HG02840 (cell line): ENCODE measurements around the gene RLBP1.
A peak's percentile ranks its signal among the peaks of the same experiment; 100 is the strongest.

Experiments used
- ATAC-seq: cut with Tn5 transposase; IDR thresholded peaks from one replicate; pipeline ENCODE4 v1.9.1; 2021; ENCODE audit warnings: mild to moderate bottlenecking, moderate library complexity, moderate number of reproducible peaks; ENCODE audit not compliant: unreplicated experiment, low FRiP score

The RLBP1 gene

DNA sequence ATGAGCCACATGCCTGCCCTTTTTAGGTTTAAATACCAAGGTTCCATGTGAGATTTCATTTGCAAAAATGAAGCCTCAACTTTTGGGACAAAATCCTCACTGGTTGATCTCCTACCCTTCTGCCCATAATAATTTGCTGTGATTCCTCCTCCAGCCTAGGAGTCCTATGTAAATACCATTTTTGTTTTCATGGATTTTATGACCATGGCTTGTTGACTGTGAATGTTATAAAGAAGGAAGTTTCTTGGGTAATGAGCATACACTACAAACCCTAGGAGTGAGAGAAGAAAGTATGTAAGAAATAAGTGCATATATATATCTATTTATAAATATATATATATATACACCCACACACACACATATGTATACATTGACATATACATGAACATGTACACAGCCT is 13.1 kb downstream of the RLBP1 start:
- ATAC-seq: no peak

DNA sequence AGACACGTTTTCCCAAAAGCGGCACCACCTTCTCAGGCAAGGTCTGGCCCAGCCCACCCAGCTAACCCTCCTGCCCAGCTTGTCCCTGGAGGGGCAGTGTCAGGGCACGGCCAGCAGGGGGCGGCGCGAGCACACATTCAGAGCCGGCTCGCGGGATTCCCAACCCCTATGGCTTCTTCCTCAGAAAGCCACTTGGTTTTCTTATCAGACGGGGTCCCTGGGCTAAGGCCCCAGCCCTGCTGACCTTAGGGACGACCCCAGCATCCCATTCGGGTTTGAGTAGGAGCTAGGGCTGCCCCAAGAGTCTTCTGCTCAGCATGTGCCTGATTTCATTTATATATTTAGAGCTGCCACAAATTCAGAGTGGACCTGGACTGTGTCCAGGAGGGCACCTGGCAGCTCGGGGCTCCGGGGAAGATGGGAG is 14.5 kb downstream of the RLBP1 start:
- ATAC-seq: peak; percentile 65

DNA sequence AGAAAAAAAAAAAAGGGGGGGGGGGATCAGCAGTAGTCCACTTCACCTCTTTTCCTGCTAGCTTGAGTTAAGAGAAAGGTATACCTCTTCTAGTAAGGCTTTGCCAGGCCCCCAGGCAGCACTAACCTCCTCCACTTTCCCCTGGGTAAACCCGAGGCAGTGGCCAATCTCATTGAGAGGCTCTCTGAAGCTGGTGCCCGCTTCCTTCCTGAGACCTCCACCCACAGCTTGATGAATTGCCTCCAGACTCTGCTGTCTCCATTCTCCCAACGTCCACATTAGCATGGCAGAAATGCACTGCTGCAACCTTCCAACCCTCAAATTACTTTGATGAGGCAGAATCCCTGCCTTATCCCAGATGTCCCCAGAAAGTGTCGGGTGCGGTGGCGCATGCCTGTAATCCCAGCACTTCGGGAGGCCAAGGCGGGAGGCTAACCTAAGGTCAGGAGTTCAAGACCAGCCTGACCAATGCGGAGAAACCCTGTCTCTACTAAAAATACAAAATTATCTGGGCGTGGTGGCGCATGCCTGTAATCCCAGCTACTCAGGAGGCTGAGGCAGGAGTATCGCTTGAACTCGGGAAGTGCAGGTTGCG is 15.3 kb downstream of the RLBP1 start:
- ATAC-seq: no peak

DNA sequence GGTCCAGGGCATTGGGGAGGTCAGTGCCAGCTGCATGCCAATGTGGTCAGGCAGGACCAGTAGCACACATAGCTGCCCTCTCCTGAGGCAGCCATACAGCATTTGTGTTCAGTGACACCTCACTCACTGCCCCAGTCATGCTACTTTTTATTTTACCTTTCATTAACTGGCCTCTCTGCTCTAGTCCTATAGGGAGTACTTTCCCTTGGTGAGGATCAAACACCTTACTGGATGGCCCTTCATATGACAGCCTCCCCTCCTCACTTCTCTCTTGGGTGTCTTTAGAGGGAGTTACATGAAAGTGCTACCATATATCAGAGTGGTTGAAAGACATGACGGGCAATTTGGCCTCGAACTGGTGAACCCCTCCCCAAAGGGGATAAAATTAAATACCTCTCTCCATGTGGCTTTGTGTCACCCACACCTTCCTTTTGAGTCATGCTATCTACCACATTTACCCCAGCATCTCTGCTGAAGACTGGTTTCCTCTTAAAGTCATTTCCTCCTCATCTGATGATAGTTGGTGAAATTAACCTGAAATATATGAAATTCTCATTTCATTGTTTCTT is 17.6 kb downstream of the RLBP1 start:
- ATAC-seq: no peak

DNA sequence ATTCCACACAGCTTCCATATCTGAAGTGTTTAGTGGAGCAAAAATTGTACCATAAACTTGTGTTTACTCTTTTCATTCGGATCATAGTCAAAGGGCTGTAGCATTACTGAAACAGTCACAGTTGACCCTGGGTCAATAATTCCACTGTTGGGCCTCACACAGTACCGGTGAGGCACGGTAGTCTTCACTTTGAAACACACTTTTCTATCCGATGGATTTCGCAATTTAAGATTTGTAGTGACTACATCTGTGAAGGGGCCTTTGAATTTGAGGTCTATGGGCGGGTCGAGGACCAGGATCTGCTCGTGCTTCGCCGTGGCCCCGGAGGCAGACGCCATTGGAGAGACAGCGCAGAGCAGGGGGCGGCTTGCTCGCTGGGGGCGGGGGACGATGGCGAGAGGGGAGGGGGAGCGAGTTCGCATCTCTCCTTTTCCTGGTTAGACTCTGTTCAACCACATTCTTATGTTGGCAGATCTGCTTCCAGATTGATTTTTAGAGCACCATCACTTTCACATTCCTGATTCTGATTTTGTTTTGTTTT is 19.8 kb downstream of the RLBP1 start:
- no peak for ATAC-seq

GRCh38 chr15:89200182-89200581 is 21.2 kb downstream of the RLBP1 start:
- ATAC-seq: no peak

GRCh38 chr15:89199746-89200145 is 21.6 kb downstream of the RLBP1 start:
- no peak for ATAC-seq

GRCh38 chr15:89198934-89199333 is 22.4 kb downstream of the RLBP1 start:
- no peak for ATAC-seq

- no peak for ATAC-seq
Measured at GRCh38 chr15:89198196-89198595, 23.2 kb downstream of the RLBP1 start.

- no peak for ATAC-seq
Measured at GRCh38 chr15:89197503-89197971, 23.8 kb downstream of the RLBP1 start.

GRCh38 chr15:89196994-89197393 is 24.4 kb downstream of the RLBP1 start:
- no peak for ATAC-seq

DNA sequence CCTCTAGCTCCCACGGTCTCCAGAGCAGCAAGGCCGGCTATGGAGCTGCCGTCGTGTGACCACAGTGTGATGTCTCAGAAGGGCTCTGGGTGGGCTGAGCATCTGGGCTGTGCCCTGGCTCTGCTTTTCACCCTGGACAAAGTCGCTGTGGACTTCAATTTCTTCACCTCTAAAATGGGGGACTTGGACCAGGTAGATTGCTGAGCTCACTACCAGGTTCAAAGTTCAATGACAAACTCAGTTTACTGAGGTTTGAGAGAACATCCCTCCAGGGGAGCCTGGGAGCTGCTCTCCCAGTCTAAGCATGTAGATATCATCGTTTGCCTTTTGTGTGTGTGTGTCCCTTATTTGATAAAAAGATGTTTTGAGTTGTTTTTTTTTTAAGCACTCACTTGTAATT is 25.1 kb downstream of the RLBP1 start:
- ATAC-seq: no peak

DNA sequence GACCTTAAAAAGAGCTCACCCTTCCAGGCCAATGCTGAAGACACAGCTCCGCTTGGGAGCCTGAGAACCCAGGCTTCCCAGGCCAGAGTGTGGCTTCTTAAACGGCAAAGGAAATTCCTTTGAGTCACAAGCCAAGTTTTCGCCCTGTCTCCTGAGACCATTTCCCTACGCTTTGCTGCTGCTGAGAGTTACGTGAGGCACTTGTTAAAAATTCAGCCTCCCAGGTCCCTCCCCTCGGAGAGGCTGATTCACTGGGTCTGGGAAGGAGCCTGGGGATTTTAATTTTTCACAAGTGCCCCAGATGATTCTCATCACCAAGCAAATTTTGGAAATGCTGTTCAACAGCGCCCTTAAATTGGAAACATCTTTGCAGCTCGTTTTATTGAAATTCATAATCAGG is 25.5 kb downstream of the RLBP1 start:
- ATAC-seq: no peak

DNA sequence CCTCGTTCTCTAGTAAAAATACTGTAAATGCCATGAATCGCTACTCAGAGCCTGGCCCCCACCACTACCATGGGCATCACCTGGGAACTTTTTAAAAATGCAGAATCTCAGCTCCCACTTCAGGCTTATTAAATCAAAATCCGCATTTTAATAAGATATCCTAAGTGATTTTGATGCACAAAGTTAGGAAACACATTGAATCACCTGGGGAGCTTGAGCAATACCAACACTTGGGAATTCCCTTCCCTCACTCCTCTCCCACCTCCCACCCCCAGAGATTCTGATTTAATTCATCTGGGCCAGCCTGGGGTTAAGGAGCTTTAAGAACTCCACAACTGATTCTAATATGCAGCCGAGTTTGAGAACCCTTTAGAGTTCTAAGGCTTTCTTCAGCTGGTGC is 26.8 kb downstream of the RLBP1 start:
- no peak for ATAC-seq

- no peak for ATAC-seq
Measured at GRCh38 chr15:89192766-89193165, 28.6 kb downstream of the RLBP1 start.

GRCh38 chr15:89192136-89192535 is 29.2 kb downstream of the RLBP1 start:
- ATAC-seq: no peak

DNA sequence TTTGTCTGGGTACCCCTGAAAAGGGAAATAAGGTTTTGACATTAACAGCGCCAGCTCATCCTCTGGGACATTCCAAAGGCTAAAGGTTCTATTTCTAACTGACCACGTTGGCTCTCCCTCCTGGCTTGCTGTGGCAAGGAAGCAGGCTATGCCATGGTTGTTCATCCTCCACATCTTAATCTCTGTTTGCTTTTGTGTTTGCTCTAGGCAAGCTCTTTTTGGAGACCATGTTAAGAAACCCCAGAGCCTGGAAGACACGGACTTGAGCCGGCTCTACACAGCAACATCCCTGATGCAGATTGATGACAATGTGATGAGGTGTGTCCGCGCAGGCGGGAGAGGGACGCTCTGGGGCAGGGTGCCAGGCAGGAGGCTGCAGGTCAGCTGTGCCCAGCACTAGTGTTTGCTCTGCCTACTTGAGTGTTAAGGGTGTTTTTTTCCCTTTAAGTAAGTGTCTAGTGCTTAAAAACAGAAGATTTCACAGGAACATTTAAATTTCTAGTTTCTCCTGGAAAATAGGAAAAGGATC is 33.3 kb downstream of the RLBP1 start:
- no peak for ATAC-seq

GRCh38 chr15:89187301-89187985 is 33.9 kb downstream of the RLBP1 start:
- no peak for ATAC-seq

DNA sequence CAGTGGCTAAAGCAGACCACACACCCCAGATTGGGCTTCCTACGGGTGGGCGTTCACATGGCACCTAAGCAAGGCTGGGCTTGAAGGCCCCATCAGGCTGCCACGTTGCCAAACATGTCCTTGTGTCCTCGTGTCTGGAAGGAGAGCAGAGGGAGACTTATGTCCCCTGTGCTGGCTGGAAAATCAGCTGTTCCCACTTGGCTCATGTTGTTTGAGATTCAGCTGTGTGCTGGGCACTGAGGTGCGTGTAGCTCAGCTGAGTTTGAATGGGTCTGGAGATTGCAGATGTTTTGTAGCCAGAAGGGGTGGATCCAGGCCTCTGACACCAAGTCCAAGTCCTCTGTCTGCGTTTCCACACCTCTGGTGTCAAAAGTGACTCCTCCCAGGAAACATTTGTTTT is 34.6 kb downstream of the RLBP1 start:
- ATAC-seq: no peak

DNA sequence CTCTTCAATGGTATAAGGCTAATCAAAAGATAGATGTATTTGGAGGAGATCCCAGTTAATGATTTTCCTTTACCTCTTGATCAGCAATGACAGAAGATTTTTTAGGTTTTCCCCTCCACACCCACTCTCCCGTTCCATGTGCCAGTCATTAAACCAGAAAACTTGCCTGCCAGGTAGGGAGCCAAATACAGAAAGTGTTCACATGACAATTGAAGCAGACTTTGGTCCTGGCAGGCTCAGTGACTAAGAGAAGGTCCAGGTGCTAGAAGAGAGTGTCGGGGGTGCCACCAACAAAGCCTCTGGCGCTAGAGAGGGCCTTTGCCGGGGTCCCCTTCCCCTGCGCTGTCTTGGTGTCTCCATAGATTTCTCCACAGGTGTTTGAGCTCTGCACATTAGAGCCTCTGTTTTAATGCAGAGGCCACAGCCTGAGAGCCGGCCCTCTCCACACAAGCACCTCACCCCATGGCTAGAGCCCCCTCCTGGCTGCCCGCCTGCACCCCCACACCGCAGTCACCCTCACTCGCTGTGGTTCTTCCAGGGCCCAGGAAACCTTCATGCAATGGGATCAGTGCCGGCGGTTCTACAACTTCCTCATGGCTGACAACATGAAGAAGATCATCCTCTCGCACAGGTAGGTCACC is 36.4 kb downstream of the RLBP1 start:
- no peak for ATAC-seq

DNA sequence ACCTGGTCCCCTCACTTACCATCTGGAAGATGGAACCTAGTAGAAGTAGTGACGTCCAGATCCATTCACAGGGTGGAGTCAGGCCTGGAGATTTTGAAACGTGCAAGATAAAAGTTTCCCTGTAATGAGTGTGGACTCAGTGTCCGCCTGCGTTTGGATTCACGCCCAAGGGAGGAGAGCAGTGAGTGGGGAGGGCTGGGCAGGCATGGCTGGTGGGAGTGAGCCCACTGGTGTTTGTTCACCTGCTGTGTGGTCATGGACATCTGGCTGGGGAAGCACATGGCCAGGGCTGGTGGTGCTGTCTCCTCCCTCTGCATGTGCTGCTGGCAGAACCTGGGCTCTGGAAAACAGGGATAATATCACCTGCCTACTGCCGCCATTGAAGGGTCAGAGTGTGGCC is 37.0 kb downstream of the RLBP1 start:
- no peak for ATAC-seq
